HPDE6-E6E7 (cell line): Measurements from ENCODE around the gene GPR4.
"Not testable (repeated sequence)": the region's sequence is repeated elsewhere in the genome, so short reads cannot be mapped to it uniquely, and the experiment has no call there.

Experiments used
- DNase-seq: peaks from one replicate; pipeline ENCODE4 v3.0.0; 2011; ENCODE audit warnings: missing footprints; ENCODE audit errors: extremely low spot score

GPR4 gene

GRCh38 chr19:45621976-45622503 is 20.0 kb upstream of the GPR4 start:
- no peak for DNase-seq

DNA sequence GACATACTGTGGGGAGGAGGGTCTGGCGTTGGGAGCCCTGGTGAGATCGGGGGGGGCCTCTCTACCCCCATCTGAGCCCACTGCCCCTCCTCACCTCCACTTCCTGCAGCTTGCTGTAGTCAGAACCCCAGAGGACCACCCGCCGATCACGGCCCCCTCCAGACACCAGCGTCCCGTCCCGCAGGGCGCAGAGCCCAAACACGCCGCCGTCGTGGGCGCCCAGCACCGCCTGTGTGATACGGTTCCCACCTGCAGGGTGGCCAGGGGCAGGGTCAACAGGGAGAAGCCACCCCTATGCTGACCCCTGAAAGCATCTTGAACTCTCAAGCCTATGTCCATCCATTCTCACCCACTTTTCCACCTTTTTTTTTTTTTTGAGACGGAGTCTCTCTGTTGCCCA is 19.4 kb upstream of the GPR4 start:
- no peak for DNase-seq

- no peak for DNase-seq
Measured at GRCh38 chr19:45616704-45617017, 14.6 kb upstream of the GPR4 start.

GRCh38 chr19:45615795-45616703 is 14.0 kb upstream of the GPR4 start:
- peak; percentile 82 for DNase-seq

DNA sequence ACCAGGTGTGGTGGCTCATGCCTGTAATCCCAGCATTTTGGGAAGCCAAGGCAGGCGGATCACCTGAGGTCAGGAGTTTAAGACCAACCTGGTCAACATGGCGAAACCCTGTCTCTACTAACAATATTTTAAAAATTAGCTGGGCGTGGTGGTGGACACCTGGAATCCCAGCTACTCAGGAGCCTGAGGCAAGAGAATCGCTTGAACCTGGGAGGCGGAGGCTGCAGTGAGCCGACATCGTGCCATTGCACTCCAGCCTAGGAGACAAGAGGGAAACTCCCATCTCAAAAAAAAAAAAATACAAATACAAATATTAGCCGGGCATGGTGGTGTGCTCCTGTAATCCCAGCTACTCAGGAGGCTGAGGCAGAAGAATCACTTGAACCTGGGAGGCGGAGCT is 13.0 kb upstream of the GPR4 start:
- not testable (repeated sequence) for DNase-seq

DNA sequence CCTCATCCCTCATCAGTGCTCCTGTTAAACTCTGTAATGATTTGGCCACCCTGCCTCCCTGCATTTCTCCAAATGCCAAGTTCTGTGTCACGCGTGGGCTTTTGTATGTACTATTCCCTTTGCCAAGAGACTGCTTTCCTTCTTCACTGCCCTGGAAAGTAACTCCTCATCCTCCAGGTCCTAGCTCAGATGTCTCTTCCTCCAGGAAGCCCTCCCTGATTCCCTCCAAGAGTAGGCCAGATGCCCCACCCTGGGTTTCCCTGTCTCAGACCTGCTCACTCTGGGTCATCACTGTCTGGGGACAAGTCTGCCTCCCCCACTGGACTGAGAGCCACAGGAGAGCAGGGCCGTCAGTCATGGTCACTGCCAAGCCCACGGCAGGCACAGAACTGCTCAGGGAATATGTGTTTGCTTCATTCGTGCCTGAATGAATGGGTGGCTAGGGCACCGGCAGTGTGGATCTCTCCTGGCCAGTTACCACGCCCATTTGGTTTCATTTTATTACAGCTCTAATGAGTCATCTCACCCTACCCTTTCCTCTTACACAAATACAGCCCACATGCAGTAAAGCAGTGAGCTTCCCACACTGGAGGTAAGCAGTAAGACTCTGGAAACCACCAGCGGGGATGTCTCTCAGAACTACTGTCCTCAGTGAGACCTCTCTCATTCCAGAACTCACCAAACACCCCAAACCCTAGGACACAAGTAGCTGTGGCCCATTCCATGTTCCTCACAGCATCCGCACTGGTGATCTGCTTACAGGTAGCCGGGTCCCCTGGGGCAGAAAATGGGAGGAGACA is 12.1 kb upstream of the GPR4 start:
- DNase-seq, result peak; percentile 98

DNA sequence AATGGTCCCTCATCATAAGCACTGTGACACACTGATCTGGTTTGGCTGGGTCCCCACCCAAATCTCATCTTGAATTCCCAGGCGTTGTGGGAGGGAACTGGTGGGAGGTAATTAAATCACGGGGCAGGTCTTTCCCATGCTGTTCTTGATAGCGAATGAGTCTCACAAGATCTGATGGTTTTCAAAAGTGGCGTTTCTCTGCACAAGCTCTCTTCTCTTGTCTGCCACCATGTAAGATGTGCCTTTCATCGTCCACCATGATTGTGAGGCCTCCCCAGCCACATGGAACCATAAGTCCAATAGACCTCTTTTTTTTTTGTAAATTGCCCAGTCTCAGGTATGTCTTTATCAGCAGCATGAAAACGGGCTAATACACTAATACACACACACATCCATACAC is 6.9 kb upstream of the GPR4 start:
- no peak for DNase-seq

- peak; percentile 58 for DNase-seq
Measured at GRCh38 chr19:45607071-45608029, 5.3 kb upstream of the GPR4 start.

DNA sequence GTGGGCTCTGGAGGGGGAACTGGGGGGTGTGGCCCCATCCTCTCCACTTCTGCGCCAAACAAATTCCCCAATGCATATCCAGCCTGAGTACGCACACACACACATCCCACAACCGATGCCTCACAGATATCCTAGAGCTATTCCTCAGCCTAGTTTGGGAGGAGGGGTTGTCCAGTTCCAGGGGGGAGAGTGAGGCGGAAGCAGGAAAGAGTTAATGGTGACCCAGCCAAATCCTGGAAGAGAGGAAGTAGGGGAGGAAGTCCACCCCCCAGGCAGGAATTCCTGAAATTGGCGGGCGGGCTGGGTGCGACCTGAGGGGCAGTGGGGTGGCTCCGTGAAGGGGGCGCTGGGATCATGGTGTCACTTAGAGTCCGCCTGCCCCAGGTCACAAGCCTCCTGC is 897 bp downstream of the GPR4 start:
- no peak for DNase-seq

DNA sequence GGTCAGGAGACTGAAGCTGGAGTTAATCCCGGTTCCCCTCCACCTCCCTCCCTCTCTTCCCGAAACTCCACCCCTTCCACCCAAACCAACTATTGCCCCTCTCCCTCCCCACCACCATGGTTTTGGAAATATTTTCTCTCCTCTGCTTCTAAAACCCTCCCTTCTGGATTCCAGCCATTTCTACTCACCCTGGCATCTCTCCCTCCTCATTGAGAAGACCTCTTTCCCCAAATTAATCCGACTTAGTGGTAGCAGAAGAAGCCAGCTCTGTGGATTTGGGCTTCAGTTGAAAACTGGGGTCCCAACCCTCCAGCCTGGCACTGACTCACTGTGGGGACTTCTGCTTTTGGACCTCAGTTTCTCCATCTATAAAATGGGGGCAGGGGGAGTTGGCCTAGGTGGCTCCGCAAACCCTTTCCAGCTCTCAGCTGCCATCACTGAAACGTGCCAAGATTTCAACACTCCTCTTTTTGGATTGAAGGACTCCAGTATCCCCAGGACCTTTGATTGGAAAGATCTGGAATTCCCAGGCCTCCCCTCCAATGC is 1.6 kb downstream of the GPR4 start:
- no peak for DNase-seq

- no peak for DNase-seq
Measured at GRCh38 chr19:45599286-45599685, 2.7 kb downstream of the GPR4 start.

- no peak for DNase-seq
Measured at GRCh38 chr19:45598267-45599001, 3.6 kb downstream of the GPR4 start.

GRCh38 chr19:45597425-45598111 is 4.4 kb downstream of the GPR4 start:
- DNase-seq, result no peak

DNA sequence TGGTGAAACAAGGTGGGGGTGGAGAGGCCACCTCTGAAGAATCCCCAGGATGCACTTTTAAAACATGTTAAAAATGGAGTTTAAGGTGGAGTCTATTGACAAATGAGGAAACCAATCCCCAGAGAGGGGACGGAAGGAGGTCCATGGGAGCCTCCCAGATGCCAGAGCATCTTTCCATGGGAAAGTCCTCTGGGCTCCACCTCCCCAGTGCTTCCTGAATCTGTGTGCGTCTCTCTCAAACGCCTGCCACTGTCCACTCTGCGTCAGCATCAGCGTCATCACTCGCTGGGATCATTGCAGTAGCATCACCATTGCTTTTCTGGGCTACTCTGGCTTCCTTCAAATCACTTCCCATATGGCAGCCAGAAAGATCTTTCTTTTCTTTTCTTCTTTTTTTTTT is 6.2 kb downstream of the GPR4 start:
- no peak for DNase-seq

GRCh38 chr19:45593520-45593919 is 8.5 kb downstream of the GPR4 start:
- DNase-seq, result no peak

DNA sequence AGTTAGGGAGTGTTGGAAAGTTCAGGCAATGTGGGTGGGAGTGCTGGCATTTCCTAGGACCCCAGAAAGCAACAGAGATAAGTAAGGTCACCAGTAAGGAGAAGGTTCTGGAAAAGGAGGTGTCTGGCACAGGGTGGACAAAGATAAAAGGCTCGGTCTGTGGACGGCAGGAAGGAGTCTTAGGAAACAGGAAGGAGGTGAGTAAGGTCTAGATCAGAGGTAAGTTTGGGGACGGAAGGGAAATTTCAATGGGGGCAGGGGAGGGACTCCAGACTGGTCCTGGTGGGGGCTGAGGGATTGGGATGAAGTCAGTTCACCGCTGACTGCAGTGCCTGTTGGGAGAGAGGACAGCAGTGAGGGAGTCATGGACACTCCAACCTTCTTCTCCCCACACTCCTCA is 9.6 kb downstream of the GPR4 start:
- DNase-seq, result no peak

DNA sequence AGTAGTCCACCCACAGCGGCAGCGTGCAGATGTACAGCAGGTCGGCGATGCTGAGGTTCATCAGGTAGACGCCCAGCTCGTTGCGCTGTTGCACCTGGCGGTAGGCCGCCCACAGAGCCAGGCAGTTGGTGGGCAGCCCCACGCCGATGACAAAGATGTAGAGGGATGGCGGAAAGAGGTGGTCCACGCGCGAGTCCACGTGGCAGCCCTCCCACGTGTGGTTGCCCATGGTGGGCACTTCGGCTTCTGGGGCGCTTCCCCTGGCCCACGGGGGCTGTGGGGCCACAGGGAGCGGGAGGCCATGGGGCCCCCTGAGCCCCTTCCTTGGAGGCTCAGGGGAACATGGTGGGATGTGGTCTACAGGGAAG is 10.4 kb downstream of the GPR4 start:
- DNase-seq, result no peak

DNA sequence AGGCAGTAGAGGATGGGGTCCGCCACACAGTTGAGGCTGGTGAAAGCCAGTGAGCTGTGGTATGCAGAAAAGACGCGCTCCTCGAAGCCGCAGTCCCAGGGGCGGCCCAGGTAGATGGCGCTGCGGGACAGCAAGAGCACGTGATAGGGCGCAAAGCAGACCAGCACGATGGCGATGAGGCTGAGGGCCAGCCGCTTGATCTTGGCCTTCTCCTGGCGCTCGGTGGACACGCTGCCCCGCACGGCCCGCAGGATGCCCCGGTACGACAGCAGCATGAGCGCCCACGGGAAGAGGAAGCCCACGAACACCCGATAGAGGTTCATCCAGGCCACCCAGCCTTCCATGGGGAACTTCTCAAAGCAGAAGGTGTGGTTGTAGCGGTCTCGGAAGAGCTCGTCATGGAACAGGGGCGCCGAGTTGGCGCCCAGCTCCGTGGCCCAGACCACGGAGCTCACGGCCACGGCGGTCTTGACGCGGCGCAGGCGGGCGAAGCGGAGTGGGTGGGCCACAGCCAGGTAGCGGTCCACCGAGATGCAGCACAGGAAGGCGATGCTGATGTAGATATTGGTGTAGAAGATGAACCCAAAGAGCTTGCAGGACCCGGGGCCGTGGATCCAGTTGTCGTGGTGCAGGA is 10.9 kb downstream of the GPR4 start:
- no peak for DNase-seq

DNA sequence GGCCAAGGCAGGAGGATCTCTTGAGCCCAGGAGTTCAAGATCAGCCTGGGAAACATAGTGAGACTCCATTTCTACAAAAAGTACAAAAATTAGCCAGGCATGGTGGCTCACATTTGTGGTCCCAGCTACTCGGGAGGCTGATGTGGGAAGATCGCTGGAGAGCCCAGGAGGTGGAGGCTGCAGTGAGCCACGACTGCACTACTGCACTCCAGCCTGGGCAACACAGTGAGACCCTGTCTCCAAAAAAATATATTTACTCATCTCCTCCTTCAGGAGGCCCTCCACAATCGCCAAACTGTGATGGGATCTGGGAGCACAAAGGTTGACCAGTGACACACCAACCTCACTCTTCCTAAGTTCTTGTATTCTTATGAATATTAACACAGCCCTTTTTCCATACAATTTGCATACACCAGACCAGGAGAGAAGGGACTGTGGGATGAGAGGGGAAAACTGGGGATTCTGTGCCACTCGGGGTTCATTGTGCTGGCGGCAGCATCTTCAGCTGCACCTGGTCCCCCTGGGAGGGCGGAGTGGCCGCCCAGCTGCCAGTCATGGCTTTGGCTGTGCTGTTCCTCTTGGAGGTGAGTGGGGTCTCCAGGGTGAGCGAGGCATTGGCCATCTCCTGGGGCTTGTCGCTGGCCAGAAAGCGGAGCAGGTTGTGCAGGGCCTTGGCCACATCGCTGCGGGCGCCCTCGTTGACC is 11.6 kb downstream of the GPR4 start:
- DNase-seq, result no peak
